DOHH2 (cell line): Measurements from ENCODE around the gene ARID1B.

ENCODE experiments used
- EZH2phosphoT487 ChIP-seq: fragments of 200-600 bp; sonication (generic); IDR thresholded peaks from 2 replicates; pipeline ENCODE4 v1.6.1; 2017; ENCODE audit warnings: borderline replicate concordance, mild to moderate bottlenecking, antibody characterized with exemption, low read length, moderate library complexity, mixed read lengths
- TF ChIP-seq, protein P1 (sequence below): fragments of 200-600 bp; sonication (generic); IDR thresholded peaks from one replicate; pipeline ENCODE4 v1.5.1; 2014; ENCODE audit warnings: antibody characterized with exemption, mild to moderate bottlenecking, low read depth, low read length; ENCODE audit not compliant: poor library complexity, severe bottlenecking

DNA sequence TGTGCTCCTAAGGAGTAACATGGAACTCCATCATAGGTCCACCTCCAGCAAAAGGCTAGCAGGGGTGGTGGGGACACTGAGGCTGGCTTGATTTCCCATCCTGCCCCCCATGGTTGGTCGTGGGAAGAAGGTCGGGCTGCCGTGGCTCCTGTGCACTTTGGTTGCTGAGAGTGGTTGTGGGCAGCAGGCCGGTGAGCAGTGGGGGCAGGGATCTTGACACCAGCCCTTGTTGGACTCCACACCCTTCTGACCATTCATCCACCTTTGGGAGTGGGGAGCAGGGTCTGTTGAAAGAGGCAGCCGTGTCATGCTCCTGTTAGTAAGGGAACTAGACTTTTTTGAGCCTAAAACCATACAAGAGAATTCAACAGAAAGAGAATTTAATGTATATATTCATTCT is 175.2 kb downstream of the ARID1B start:
- TF ChIP-seq, protein P1, sequence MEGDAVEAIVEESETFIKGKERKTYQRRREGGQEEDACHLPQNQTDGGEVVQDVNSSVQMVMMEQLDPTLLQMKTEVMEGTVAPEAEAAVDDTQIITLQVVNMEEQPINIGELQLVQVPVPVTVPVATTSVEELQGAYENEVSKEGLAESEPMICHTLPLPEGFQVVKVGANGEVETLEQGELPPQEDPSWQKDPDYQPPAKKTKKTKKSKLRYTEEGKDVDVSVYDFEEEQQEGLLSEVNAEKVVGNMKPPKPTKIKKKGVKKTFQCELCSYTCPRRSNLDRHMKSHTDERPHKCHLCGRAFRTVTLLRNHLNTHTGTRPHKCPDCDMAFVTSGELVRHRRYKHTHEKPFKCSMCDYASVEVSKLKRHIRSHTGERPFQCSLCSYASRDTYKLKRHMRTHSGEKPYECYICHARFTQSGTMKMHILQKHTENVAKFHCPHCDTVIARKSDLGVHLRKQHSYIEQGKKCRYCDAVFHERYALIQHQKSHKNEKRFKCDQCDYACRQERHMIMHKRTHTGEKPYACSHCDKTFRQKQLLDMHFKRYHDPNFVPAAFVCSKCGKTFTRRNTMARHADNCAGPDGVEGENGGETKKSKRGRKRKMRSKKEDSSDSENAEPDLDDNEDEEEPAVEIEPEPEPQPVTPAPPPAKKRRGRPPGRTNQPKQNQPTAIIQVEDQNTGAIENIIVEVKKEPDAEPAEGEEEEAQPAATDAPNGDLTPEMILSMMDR, result no peak
- no peak for TF ChIP-seq EZH2phosphoT487
